GM04504 (cell line): ENCODE measurements around the gene PMEPA1.
A peak's percentile ranks its signal among the peaks of the same experiment; 100 is the strongest.

Experiments
- DNase-seq: peaks from one replicate; pipeline ENCODE4 v3.0.0-alpha.2; 2012; ENCODE audit warnings: low read depth

The PMEPA1 gene

GRCh38 chr20:57709823-57710799, at the start of gene PMEPA1:
Gene PMEPA1, minus strand, starts transcription at chr20:57710015. Its CDS starts 433 bp downstream, at chr20:57709582.
- peak; percentile 87 for DNase-seq

- DNase-seq, result no peak
Observed at GRCh38 chr20:57757767-57758166, 48.0 kb upstream of the PMEPA1 start.

GRCh38 chr20:57756921-57757320, 47.1 kb upstream of the PMEPA1 start:
- no peak for DNase-seq

GRCh38 chr20:57756213-57756612, 46.4 kb upstream of the PMEPA1 start:
- DNase-seq, result no peak

GRCh38 chr20:57755609-57756008, 45.8 kb upstream of the PMEPA1 start:
- no peak for DNase-seq

- no peak for DNase-seq
Observed at GRCh38 chr20:57754190-57754589, 44.4 kb upstream of the PMEPA1 start.

- DNase-seq, result no peak
Observed at GRCh38 chr20:57753332-57754164, 43.7 kb upstream of the PMEPA1 start.

- DNase-seq, result no peak
Observed at GRCh38 chr20:57751411-57751810, 41.6 kb upstream of the PMEPA1 start.

GRCh38 chr20:57749869-57750268, 40.1 kb upstream of the PMEPA1 start:
- no peak for DNase-seq

- DNase-seq, result no peak
Observed at GRCh38 chr20:57749131-57749690, 39.4 kb upstream of the PMEPA1 start.

GRCh38 chr20:57748601-57749130, 38.9 kb upstream of the PMEPA1 start:
- peak; percentile 47 for DNase-seq

GRCh38 chr20:57747861-57748481, 38.2 kb upstream of the PMEPA1 start:
- no peak for DNase-seq

- DNase-seq, result no peak
Observed at GRCh38 chr20:57746832-57747404, 37.1 kb upstream of the PMEPA1 start.

GRCh38 chr20:57746201-57746600, 36.4 kb upstream of the PMEPA1 start:
- DNase-seq, result no peak

GRCh38 chr20:57744206-57744605, 34.4 kb upstream of the PMEPA1 start:
- no peak for DNase-seq

GRCh38 chr20:57743450-57744095, 33.8 kb upstream of the PMEPA1 start:
- no peak for DNase-seq

- DNase-seq, result no peak
Observed at GRCh38 chr20:57742507-57743181, 32.8 kb upstream of the PMEPA1 start.

- DNase-seq, result no peak
Observed at GRCh38 chr20:57738484-57738883, 28.7 kb upstream of the PMEPA1 start.

- DNase-seq, result no peak
Observed at GRCh38 chr20:57738053-57738452, 28.2 kb upstream of the PMEPA1 start.

GRCh38 chr20:57737349-57737748, 27.5 kb upstream of the PMEPA1 start:
- DNase-seq, result no peak
